Smooth muscle cell (in vitro differentiated cells): ENCODE results near the gene TNFRSF1A. TPM values are rescaled to one million over a fixed set of nuclear protein-coding genes. Genes with fewer than 3 reads are reported as not detected.

ENCODE experiments used
- DNase-seq: peaks from one replicate; lab custom pipeline; 2025; ENCODE audit not compliant: unreplicated experiment; lab: John Stamatoyannopoulos, UW
- H2AFZ ChIP-seq: fragments of 200-600 bp; sonication (generic); 2 replicates; pipeline ENCODE4 v1.6.0; 2016; ENCODE audit warnings: antibody characterized with exemption, low read depth, mild to moderate bottlenecking
- H3F3A ChIP-seq: fragments of 200-600 bp; sonication (generic); 2 replicates; pipeline ENCODE4 v1.6.0; 2017; ENCODE audit warnings: antibody characterized with exemption, low read depth
- H3K27ac ChIP-seq: fragments of 200-600 bp; sonication (generic); 2 replicates; pipeline ENCODE4 v1.5.1; 2016; ENCODE audit warnings: low read depth, mild to moderate bottlenecking
- H3K27me3 ChIP-seq: fragments of 200-600 bp; sonication (generic); 2 replicates; pipeline ENCODE4 v1.6.1; 2016; ENCODE audit warnings: low read depth, mild to moderate bottlenecking
- H3K36me3 ChIP-seq: fragments of 200-600 bp; sonication (generic); 2 replicates; pipeline ENCODE4 v1.5.1; 2016; ENCODE audit warnings: low read depth
- H3K4me1 ChIP-seq: fragments of 200-600 bp; sonication (generic); 2 replicates; pipeline ENCODE4 v1.5.1; 2016; ENCODE audit warnings: low read depth
- H3K4me2 ChIP-seq: fragments of 200-600 bp; sonication (generic); 2 replicates; pipeline ENCODE4 v1.6.0; 2016; ENCODE audit warnings: mild to moderate bottlenecking
- H3K4me3 ChIP-seq: fragments of 200-600 bp; sonication (generic); 2 replicates; pipeline ENCODE4 v1.5.1; 2016; ENCODE audit warnings: mild to moderate bottlenecking
- H3K79me2 ChIP-seq: fragments of 200-600 bp; sonication (generic); 2 replicates; pipeline ENCODE4 v1.6.0; 2016; ENCODE audit warnings: low read depth, mild to moderate bottlenecking
- H3K9ac ChIP-seq: fragments of 200-600 bp; sonication (generic); 2 replicates; pipeline ENCODE4 v1.6.0; 2016; ENCODE audit warnings: low read depth
- H3K9me3 ChIP-seq: fragments of 200-600 bp; sonication (generic); replicated peaks from 2 replicates; pipeline ENCODE4 v1.5.1; 2016; ENCODE audit warnings: low read depth
- H4K20me1 ChIP-seq: fragments of 200-600 bp; sonication (generic); 2 replicates; pipeline ENCODE4 v1.6.0; 2016; ENCODE audit warnings: low read depth
- WGBS: methylation state at CpG from one replicate; pipeline ENCODE4 v1.1.7; 2016; ENCODE audit warnings: low lambda C conversion rate; 5-methylcytosine and 5-hydroxymethylcytosine counted together
- polyA plus RNA-seq: library from polyadenylated mRNA; unstranded; fragments of >200 nt; fragmentation: Nextera tagmentation; extraction: Ambion mirVana; gene quantifications from 2 replicates; pipeline ENCODE4 v1.2.1, GENCODE V29; 2016
- total RNA-seq: library from RNA; depleted of rRNA; stranded (reverse); fragments of >200 nt; gene quantifications from 2 replicates; pipeline ENCODE4 v1.2.3, GENCODE V29; 2014
- TF ChIP-seq, protein P1 (sequence below): fragments of 200-600 bp; sonication (generic); IDR thresholded peaks from 2 replicates; pipeline ENCODE4 v1.5.1; 2017; ENCODE audit warnings: borderline replicate concordance, mild to moderate bottlenecking, antibody characterized with exemption; ENCODE audit not compliant: insufficient read depth, poor library complexity, severe bottlenecking

Gene TNFRSF1A
- total and polyA plus RNA-seq, 2 experiments from 2014 or later = 110 to 144 TPM

DNA sequence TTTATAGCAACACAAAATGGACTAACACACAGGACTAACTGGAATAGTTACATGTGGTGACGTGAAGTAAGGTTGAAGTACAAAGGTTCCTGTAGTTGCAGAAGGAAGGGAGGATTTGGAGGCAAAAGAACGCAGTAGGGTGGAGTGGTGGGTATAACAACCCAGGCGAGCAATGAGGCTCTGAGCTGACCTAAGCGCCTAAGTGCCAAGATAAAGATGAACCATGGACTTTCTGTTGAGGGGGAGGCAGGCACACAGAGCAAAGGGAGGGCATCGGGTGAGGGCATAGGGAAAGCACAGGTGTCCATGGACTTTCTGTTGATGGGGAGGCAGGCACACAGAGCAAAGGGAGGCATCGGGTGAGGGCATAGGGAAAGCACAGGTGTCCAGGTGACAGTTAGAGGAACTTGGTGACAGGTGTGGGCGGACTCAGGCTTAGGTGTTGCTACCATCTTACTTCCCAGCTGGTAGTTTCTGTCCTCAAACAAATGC is 18.2 kb upstream of the TNFRSF1A start:
- H3K27ac ChIP-seq = no peak overlapping the region
- H3K9ac ChIP-seq = no peak overlapping the region
- no peak overlapping the region for H2AFZ ChIP-seq
- H3K4me1 ChIP-seq = peaks cover 3% of the 10 kb centered on the region
- TF ChIP-seq, protein P1, sequence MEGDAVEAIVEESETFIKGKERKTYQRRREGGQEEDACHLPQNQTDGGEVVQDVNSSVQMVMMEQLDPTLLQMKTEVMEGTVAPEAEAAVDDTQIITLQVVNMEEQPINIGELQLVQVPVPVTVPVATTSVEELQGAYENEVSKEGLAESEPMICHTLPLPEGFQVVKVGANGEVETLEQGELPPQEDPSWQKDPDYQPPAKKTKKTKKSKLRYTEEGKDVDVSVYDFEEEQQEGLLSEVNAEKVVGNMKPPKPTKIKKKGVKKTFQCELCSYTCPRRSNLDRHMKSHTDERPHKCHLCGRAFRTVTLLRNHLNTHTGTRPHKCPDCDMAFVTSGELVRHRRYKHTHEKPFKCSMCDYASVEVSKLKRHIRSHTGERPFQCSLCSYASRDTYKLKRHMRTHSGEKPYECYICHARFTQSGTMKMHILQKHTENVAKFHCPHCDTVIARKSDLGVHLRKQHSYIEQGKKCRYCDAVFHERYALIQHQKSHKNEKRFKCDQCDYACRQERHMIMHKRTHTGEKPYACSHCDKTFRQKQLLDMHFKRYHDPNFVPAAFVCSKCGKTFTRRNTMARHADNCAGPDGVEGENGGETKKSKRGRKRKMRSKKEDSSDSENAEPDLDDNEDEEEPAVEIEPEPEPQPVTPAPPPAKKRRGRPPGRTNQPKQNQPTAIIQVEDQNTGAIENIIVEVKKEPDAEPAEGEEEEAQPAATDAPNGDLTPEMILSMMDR = no peak
- H4K20me1 ChIP-seq = no peaks in the 10 kb centered on the region
- H3K79me2 ChIP-seq = no peaks in the 10 kb centered on the region
- no peaks in the 10 kb centered on the region for H3F3A ChIP-seq
- DNase-seq = no peak
- H3K4me3 ChIP-seq = no peak overlapping the region
- no peaks in the 10 kb centered on the region for H3K27me3 ChIP-seq
- no peaks in the 10 kb centered on the region for H3K36me3 ChIP-seq
- H3K4me2 ChIP-seq = no peak overlapping the region
- H3K9me3 ChIP-seq = no peaks in the 10 kb centered on the region
- WGBS = 87% methylated on average over 7 of the region's 7 CpGs

DNA sequence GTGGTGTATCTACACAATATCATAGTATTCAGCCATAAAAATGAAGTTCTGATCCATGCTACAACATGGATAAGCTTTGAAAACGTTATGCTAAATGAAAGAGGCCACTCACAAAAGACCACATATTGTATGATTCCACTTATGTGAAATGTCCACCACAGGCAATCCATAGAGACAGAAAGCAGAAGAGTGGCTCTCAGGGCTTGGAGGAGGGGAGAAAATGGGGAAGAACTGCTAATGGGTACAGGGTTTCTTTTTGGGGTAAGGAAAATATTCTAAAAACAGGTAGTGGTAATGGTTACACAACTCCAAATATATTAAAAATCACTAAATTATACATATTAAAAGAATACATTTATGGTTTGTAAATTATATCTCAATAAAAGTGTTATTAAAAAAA is 17.0 kb upstream of the TNFRSF1A start:
- TF ChIP-seq, protein P1 = no peak
- no peaks in the 10 kb centered on the region for H3K27me3 ChIP-seq
- no peaks in the 10 kb centered on the region for H3K36me3 ChIP-seq
- WGBS = 78% methylated on average over 1 of the region's 1 CpG
- no peak overlapping the region for H2AFZ ChIP-seq
- H3K27ac ChIP-seq = no peak overlapping the region
- H3K4me3 ChIP-seq = no peak overlapping the region
- no peak for DNase-seq
- H3K4me1 ChIP-seq = peaks cover 3% of the 10 kb centered on the region
- no peak overlapping the region for H3K4me2 ChIP-seq
- no peaks in the 10 kb centered on the region for H3K9me3 ChIP-seq
- H3K9ac ChIP-seq = no peak overlapping the region
- H3F3A ChIP-seq = no peaks in the 10 kb centered on the region
- H3K79me2 ChIP-seq = no peaks in the 10 kb centered on the region
- H4K20me1 ChIP-seq = no peaks in the 10 kb centered on the region

DNA sequence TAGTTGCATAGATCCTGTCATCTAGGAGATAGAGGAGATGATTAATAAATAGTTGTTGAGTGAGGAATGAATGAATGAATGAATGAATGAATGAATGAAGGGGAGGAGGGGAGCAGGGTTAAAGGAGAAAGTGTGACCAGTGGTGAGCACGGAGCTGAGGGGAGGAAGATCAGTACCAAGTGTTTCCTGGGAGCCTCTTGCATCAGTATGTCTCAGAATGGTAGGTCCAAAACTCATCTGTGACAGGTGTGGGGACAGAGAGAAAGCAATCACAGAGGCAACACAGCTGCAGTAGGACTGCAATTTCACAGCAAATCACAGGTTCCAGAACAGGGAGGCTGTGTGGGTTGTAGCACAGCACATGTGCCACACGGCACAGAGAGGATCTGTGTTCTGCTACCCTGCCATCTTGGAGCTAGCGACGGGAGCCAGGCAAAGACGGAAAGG is 14.5 kb upstream of the TNFRSF1A start:
- TF ChIP-seq, protein P1 = no peak
- Histone ChIP-seq H3K79me2 (no peaks in the 10 kb centered on the region), H3K9me3 (no peaks in the 10 kb centered on the region), H3K9ac (no peak overlapping the region), H3K27ac (no peak overlapping the region), H3K4me3 (no peak overlapping the region), H3F3A (no peaks in the 10 kb centered on the region), H2AFZ (no peak overlapping the region), H3K36me3 (no peaks in the 10 kb centered on the region), H3K27me3 (no peaks in the 10 kb centered on the region), H3K4me1 (no peaks in the 10 kb centered on the region), H4K20me1 (no peaks in the 10 kb centered on the region), H3K4me2 (no peak overlapping the region)
- WGBS = 90% methylated on average over 5 of the region's 5 CpGs
- no peak for DNase-seq
